Measurements from ENCODE around the gene SEC23A. TPM values are rescaled to one million over a fixed set of nuclear protein-coding genes. Genes with fewer than 3 reads are reported as not detected.

SEC23A gene
- total and polyA plus RNA-seq, 2 donors (not counting 3 experiments of a cell fraction or from before 2014, with no cell fraction given), result 78.3 to 155 TPM

DNA sequence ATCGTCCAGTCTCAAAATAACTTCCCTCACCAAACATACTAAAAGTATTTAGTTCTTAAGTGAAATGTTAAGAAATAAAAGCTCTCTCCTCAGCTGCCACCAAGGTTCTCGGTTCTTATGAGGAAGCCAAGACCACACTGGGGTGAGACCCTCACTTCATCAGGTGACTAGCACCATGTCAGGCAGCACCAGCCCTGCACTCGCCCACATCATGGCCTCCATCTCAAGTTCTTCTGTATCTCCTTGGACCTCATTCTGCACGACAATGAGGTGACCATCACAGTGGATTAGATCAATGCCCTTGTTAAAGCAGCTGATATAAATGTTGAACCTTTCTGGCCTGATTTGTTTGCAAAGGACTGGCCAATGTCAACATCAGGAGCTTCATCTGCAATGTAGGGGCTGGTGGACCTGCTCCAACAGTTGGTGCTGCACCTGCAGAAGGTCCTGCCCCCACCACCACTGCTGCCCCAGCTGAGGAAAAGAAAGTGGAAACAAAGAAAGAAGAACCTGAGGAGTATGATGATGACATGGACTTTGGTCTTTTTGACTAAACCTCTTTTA is 12.4 kb downstream of the SEC23A start:
- FAIRE-seq (no peak), DNase-seq (ENCODE audit: low read depth, low spot score) (no peak)
- peaks cover 26 to 38% of the 10 kb centered on the region in 2 experiments for H3K36me3 ChIP-seq (ENCODE audit: control insufficient read depth in 2 of 2, extremely low read depth in 1 of 2, insufficient read depth in 2 of 2, low read length in 2 of 2)
- H3K9ac ChIP-seq (replicated peaks; ENCODE audit: extremely low read depth, insufficient read depth, low read length), result no peak overlapping the region
- H4K20me1 ChIP-seq (replicated peaks; ENCODE audit: control insufficient read depth, extremely low read depth, insufficient read depth, low read length), result peaks cover 2% of the 10 kb centered on the region
- H3K9me3 ChIP-seq (replicated peaks; ENCODE audit: control insufficient read depth, insufficient read depth, low read length), result no peaks in the 10 kb centered on the region
- H3K4me2 ChIP-seq (ENCODE audit: insufficient read depth, low read length), result no peak overlapping the region
- dilution Hi-C loops (cut with MboI; ENCODE audit: extremely low pct_ligation_motif_present, low sequenced_read_pairs), result no loop called here
- H3K4me1 ChIP-seq (ENCODE audit: control insufficient read depth, extremely low read depth, insufficient read depth, low read length), result no peaks in the 10 kb centered on the region
- H2AFZ ChIP-seq (ENCODE audit: low read depth, low read length), result no peak overlapping the region
- intact Hi-C loops (cut with micrococcal nuclease), result no loop called here
- no peaks in the 10 kb centered on the region for H3K27me3 ChIP-seq (ENCODE audit: control insufficient read depth in 2 of 2, insufficient read depth in 2 of 2, low read length in 2 of 2)
- CTCF ChIA-PET, result interaction anchor here (0.9 to 1.0 kb wide), 2 partner anchors 8 to 11 kb away, joined by 3 read pairs; no protein-coding TSS in a partner anchor
- no peak overlapping the region for H3K27ac ChIP-seq (ENCODE audit: insufficient read depth, low read depth, low read length)
- H3K79me2 ChIP-seq (ENCODE audit: control insufficient read depth, insufficient read depth, low read length), result peaks cover 19% of the 10 kb centered on the region
- no peaks in the 10 kb centered on the region for H3K9me1 ChIP-seq (replicated peaks; ENCODE audit: control insufficient read depth, extremely low read depth, insufficient read depth, low read length)
- TF ChIP-seq FOS (IDR thresholded peaks at IDR 0.05; ENCODE audit: borderline replicate concordance, insufficient read depth, low read length), result no peak
- no peak for TF ChIP-seq EZH2 (IDR thresholded peaks at IDR 0.05; ENCODE audit: borderline replicate concordance, low read depth, low read length, severe bottlenecking)
- no peak for TF ChIP-seq POLR2A (IDR thresholded peaks at IDR 0.05; ENCODE audit: low read depth, low read length)
- no peak for TF ChIP-seq GATA2 (IDR thresholded peaks at IDR 0.05; ENCODE audit: insufficient read depth, insufficient read length, low read depth, low read length)
- TF ChIP-seq POLR2AphosphoS5 (IDR thresholded peaks at IDR 0.05; ENCODE audit: insufficient read depth, low read depth, low read length), result no peak
- TF ChIP-seq JUN (IDR thresholded peaks at IDR 0.05; ENCODE audit: borderline replicate concordance, insufficient read depth, insufficient read length, low read depth), result no peak
- BruUV-seq (replicated peaks), result no TSS peak
- POLR2A ChIA-PET, result no interaction called here
- H3K4me3 ChIP-seq (replicated peaks in 1 of 3; ENCODE audit: insufficient read depth in 1 of 3, low read depth in 1 of 3, low read length in 3 of 3), result no peak overlapping the region

DNA sequence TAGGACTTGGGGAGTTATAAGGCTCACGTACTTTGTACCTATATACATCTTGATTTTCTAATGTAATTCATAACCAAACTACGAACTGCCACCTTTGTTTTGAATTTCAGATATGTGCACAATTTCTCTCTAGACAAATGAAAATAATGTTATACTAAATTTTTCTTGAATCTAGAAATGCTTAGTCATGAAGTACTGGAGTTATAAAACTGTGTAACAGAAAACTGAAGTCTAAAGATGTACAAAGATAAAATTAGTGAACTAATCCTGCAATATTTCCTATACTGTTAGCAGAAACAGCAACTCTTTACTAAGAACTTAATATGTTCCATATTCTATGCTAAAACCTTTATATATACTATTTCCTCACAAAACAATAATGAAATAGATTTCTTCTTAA is 15.5 kb downstream of the SEC23A start:
- Histone ChIP-seq H3K36me3 (ENCODE audit: control insufficient read depth in 2 of 2, extremely low read depth in 1 of 2, insufficient read depth in 2 of 2, low read length in 2 of 2) (peaks cover 27 to 33% of the 10 kb centered on the region in 2 experiments), H3K9me1 (replicated peaks; ENCODE audit: control insufficient read depth, extremely low read depth, insufficient read depth, low read length) (no peaks in the 10 kb centered on the region), H3K27me3 (ENCODE audit: control insufficient read depth in 2 of 2, insufficient read depth in 2 of 2, low read length in 2 of 2) (no peaks in the 10 kb centered on the region), H3K4me3 (replicated peaks in 1 of 3; ENCODE audit: insufficient read depth in 1 of 3, low read depth in 1 of 3, low read length in 3 of 3) (no peak overlapping the region), H3K27ac (ENCODE audit: insufficient read depth, low read depth, low read length) (no peak overlapping the region), H3K4me1 (ENCODE audit: control insufficient read depth, extremely low read depth, insufficient read depth, low read length) (no peaks in the 10 kb centered on the region), H2AFZ (ENCODE audit: low read depth, low read length) (no peak overlapping the region), H3K9ac (replicated peaks; ENCODE audit: extremely low read depth, insufficient read depth, low read length) (no peak overlapping the region), H3K9me3 (replicated peaks; ENCODE audit: control insufficient read depth, insufficient read depth, low read length) (no peaks in the 10 kb centered on the region), H3K4me2 (ENCODE audit: insufficient read depth, low read length) (no peak overlapping the region), H3K79me2 (ENCODE audit: control insufficient read depth, insufficient read depth, low read length) (peaks cover 10% of the 10 kb centered on the region), H4K20me1 (replicated peaks; ENCODE audit: control insufficient read depth, extremely low read depth, insufficient read depth, low read length) (peaks cover 4% of the 10 kb centered on the region)
- DNase-seq (ENCODE audit: low read depth, low spot score) (no peak), FAIRE-seq (no peak)
- TF ChIP-seq FOS (IDR thresholded peaks at IDR 0.05; ENCODE audit: borderline replicate concordance, insufficient read depth, low read length), result no peak
- TF ChIP-seq EZH2 (IDR thresholded peaks at IDR 0.05; ENCODE audit: borderline replicate concordance, low read depth, low read length, severe bottlenecking), result no peak
- TF ChIP-seq MYC (IDR thresholded peaks at IDR 0.05; ENCODE audit: low read depth, low read length), result no peak
- TF ChIP-seq, protein P1, sequence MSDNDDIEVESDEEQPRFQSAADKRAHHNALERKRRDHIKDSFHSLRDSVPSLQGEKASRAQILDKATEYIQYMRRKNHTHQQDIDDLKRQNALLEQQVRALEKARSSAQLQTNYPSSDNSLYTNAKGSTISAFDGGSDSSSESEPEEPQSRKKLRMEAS (IDR thresholded peaks at IDR 0.05; ENCODE audit: insufficient read depth, insufficient read length), result no peak
- no peak for TF ChIP-seq POLR2A (IDR thresholded peaks at IDR 0.05; ENCODE audit: low read depth, low read length)
- TF ChIP-seq JUN (IDR thresholded peaks at IDR 0.05; ENCODE audit: borderline replicate concordance, insufficient read depth, insufficient read length, low read depth), result no peak
- TF ChIP-seq, protein P2, sequence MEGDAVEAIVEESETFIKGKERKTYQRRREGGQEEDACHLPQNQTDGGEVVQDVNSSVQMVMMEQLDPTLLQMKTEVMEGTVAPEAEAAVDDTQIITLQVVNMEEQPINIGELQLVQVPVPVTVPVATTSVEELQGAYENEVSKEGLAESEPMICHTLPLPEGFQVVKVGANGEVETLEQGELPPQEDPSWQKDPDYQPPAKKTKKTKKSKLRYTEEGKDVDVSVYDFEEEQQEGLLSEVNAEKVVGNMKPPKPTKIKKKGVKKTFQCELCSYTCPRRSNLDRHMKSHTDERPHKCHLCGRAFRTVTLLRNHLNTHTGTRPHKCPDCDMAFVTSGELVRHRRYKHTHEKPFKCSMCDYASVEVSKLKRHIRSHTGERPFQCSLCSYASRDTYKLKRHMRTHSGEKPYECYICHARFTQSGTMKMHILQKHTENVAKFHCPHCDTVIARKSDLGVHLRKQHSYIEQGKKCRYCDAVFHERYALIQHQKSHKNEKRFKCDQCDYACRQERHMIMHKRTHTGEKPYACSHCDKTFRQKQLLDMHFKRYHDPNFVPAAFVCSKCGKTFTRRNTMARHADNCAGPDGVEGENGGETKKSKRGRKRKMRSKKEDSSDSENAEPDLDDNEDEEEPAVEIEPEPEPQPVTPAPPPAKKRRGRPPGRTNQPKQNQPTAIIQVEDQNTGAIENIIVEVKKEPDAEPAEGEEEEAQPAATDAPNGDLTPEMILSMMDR (IDR thresholded peaks at IDR 0.05; ENCODE audit: extremely low read depth in 1 of 2, insufficient read depth in 1 of 2, low read depth in 1 of 2, low read length in 2 of 2), result no peak
- TF ChIP-seq POLR2AphosphoS5 (IDR thresholded peaks at IDR 0.05; ENCODE audit: insufficient read depth, low read depth, low read length), result no peak
- no peak for TF ChIP-seq GATA2 (IDR thresholded peaks at IDR 0.05; ENCODE audit: insufficient read depth, insufficient read length, low read depth, low read length)
- POLR2A ChIA-PET, result no interaction called here
- intact Hi-C loops (cut with micrococcal nuclease), result no loop called here
- dilution Hi-C loops (cut with MboI; ENCODE audit: extremely low pct_ligation_motif_present, low sequenced_read_pairs), result no loop called here
- CTCF ChIA-PET, result no interaction called here
- no TSS peak for BruUV-seq (replicated peaks)
